Right lobe of liver (tissue), 6 donors: ENCODE measurements around the gene RPEL1. TPM values are rescaled to one million over a fixed set of nuclear protein-coding genes. Genes with fewer than 3 reads are reported as not detected.

Experiments
- ATAC-seq, 4 donors: fragments of 200-7000 bp; cut with Tn5 transposase; one replicate each; pipeline ENCODE4 v1.9.1; 2020; ENCODE audit warnings: mild to moderate bottlenecking in 4 of 4, moderate library complexity in 4 of 4
- DNase-seq, 3 donors: peaks; one replicate each; pipeline ENCODE4 v3.0.0-alpha.2; 2020
- H3K27ac ChIP-seq, 3 donors: fragments of 200-600 bp; one replicate each; pipeline ENCODE4 v1.8.0; 2022
- H3K27me3 ChIP-seq, 2 donors: fragments of 200-600 bp; one replicate each; pipeline ENCODE4 v1.8.0; 2022
- H3K36me3 ChIP-seq, 4 donors: fragments of 200-600 bp; sonication (generic) in 1 of 4; one replicate each; pipeline versions ENCODE4 v1.5.1 to v1.8.0; 2017 to 2022; ENCODE audit warnings: control low read depth in 1 of 4
- H3K4me1 ChIP-seq, 4 donors: fragments of 200-600 bp; sonication (generic) in 1 of 4; one replicate each; pipeline versions ENCODE4 v1.5.1 to v1.8.0; 2017 to 2022; ENCODE audit warnings: control low read depth in 1 of 4
- H3K4me3 ChIP-seq, 3 donors: fragments of 200-600 bp; one replicate each; pipeline ENCODE4 v1.8.0; 2022
- H3K9me3 ChIP-seq, 4 donors: fragments of 200-600 bp; sonication (generic) in 1 of 4; one replicate each; pipeline versions ENCODE4 v1.5.1 to v1.8.0; 2017 to 2022; ENCODE audit warnings: control low read depth in 1 of 4
- CTCF ChIP-seq, 4 donors: fragments of 200-600 bp in 3 of 4; fragments of 450-650 bp in 1 of 4; IDR thresholded peaks; one replicate each; pipeline versions ENCODE4 v1.5.1 to v1.8.0; 2016 to 2022; ENCODE audit warnings: antibody characterized with exemption in 4 of 4, mild to moderate bottlenecking in 2 of 4
- POLR2A ChIP-seq: fragments of 450-650 bp; IDR thresholded peaks from one replicate; pipeline ENCODE4 v1.6.1; 2017; ENCODE audit warnings: antibody characterized with exemption, mild to moderate bottlenecking
- whole genome bisulfite sequencing: methylation state at CpG from one replicate; pipeline ENCODE4 v1.1.6; 2018; ENCODE audit warnings: low coverage, low lambda C conversion rate; ENCODE audit not compliant: insufficient coverage; ENCODE audit errors: missing lambda C conversion rate; 5-methylcytosine and 5-hydroxymethylcytosine counted together
- intact Hi-C, 2 donors: fragments of 100-400 bp; cut with DNase I; formaldehyde crosslinking; loops; one replicate each; pipeline versions ENCODE4 v1.11.2 to v1.14.1; 2022
- total RNA-seq, 6 experiments: library from RNA; depleted of rRNA in 2 of 6; stranded (reverse); fragments of >200 nt in 2 of 6; fragmentation: NEBNext Ultra II Directional in 3 of 6; extraction: Animal tissue kit (Norgen Biotek cat#: 25700) in 3 of 6; gene quantifications; one replicate each; pipeline versions ENCODE4 v1.1.0 to v1.2.4, GENCODE V29; 2016 to 2023
- donor health status: DM: no; HTN: yes; CAD: no.
- donor health status: DM: no; HTN: no; CAD: no.
- donor health status: DM: no; HTN: no; CAD: no.
- donor health status: DM: no; HTN: yes; CAD: no.
- donor health status: DM: no; HTN: yes; CAD: no.

Gene RPEL1
- total RNA-seq, 6 experiments from 2014 or later = not detected

GRCh38 chr10:103295374-103296015 lies 49.8 kb downstream of the RPEL1 start:
- H3K36me3 ChIP-seq = no peaks in the 10 kb centered on the region
- no peak for TF ChIP-seq CTCF (IDR thresholded peaks at IDR 0.05)
- TF ChIP-seq POLR2A = no peak
- ATAC-seq (no peak), DNase-seq (no peak)
- WGBS = 79% methylated on average over 2 of the region's 2 CpGs
- H3K27ac ChIP-seq = no peak overlapping the region
- H3K9me3 ChIP-seq = no peaks in the 10 kb centered on the region
- H3K27me3 ChIP-seq = no peaks in the 10 kb centered on the region
- H3K4me3 ChIP-seq = no peak overlapping the region
- H3K4me1 ChIP-seq = no peaks in the 10 kb centered on the region
- intact Hi-C loops = no loop called here

Other genes starting within 250 kb of the RPEL1 start
- gene NT5C2, start 52.6 kb upstream of the RPEL1 start, total RNA-seq = 10 to 100 TPM; 17.3 to 39.2 (median 32.4) TPM
- gene INA, start 31.3 kb downstream of the RPEL1 start, total RNA-seq = not detected
- gene PCGF6, start 105.3 kb downstream of the RPEL1 start, total RNA-seq = 1 to 10 TPM; 4.7 to 8.5 (median 6.0) TPM
- gene TAF5, start 122.1 kb downstream of the RPEL1 start, total RNA-seq = 1 to 10 TPM; 1.5 to 2.5 (median 2.2) TPM
- 100 to 1,000 TPM; 176 to 257 (median 220) TPM for gene ATP5MK, start 150.6 kb downstream of the RPEL1 start, total RNA-seq
- 10 to 100 TPM; 10.6 to 13.5 (median 12.0) TPM for gene PDCD11, start 150.7 kb downstream of the RPEL1 start, total RNA-seq
- gene CALHM2, start 206.5 kb downstream of the RPEL1 start, total RNA-seq = 1 to 10 TPM; 2.3 to 5.7 (median 3.7) TPM
- gene CALHM1, start 213.0 kb downstream of the RPEL1 start, total RNA-seq = not detected
- gene CALHM3, start 233.4 kb downstream of the RPEL1 start, total RNA-seq = not detected
- gene NEURL1, start 247.8 kb downstream of the RPEL1 start, total RNA-seq = 1 to 10 TPM in 2 of 6 experiments, under 1 TPM in 3, not detected in 1; 0.10 to 1.6 (median 0.83) TPM